Stimulated activated CD8-positive, alpha-beta memory T cell treated with anti-CD3 and anti-CD28 coated beads, Interleukin-4, amount 100 ng/mL, for 1 hour (primary cell): ENCODE data around the gene ADCYAP1R1.
"Not testable (repeated sequence)": the region's sequence is repeated elsewhere in the genome, so short reads cannot be mapped to it uniquely, and the experiment has no call there.

Experiments
- DNase-seq, 2 donors: peaks; one replicate each; pipeline ENCODE4 v3.0.0-alpha.2; 2020; ENCODE audit warnings: low read depth in 2 of 2, low spot score in 1 of 2

ADCYAP1R1 gene

DNA sequence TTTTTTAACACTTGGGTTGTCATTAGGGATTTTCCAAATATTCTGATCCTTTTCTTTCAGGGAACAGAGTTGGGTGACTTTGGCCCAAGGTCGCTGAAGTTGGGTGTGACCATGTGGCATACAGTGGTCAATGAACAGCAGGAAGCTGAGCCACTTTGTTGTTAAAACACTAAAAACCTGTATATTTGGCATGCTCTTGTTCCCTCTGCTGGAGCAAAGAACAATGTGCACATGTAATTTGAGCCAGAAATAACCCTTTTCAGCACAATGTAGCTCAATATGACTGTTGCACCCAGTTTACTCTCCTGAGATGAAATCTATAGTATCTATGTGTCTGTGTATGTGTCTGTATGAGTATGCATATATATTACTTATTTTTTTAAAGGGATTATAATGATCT is 74.9 kb downstream of the ADCYAP1R1 start:
- DNase-seq, result no peak

- no peak for DNase-seq
Observed at GRCh38 chr7:31129067-31129466, 77.0 kb downstream of the ADCYAP1R1 start.

DNA sequence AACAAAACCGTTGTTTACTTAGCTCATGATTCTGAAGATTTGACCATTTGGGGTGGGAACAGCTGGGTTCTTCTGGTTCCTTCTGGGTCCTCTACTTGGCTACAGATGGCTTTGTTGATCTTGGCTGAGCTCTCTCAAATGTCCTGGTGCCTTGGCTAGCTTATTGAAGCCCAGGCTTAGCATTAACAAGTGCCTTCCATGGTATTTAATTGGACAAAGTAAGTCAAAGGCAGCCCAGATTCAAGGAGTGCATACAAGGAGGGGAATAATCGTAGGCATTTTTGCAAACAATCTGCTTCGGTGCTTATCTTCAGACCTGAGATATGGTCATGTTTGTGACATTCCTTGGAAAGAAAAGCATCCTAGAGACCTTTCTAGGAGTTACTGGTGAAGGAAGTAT is 81.4 kb downstream of the ADCYAP1R1 start:
- DNase-seq, result no peak

- peak in 1 of 2 donors; percentile 8 for DNase-seq
Observed at GRCh38 chr7:31134246-31135188, 82.4 kb downstream of the ADCYAP1R1 start.

GRCh38 chr7:31137234-31137633 is 85.1 kb downstream of the ADCYAP1R1 start:
- no peak for DNase-seq

DNA sequence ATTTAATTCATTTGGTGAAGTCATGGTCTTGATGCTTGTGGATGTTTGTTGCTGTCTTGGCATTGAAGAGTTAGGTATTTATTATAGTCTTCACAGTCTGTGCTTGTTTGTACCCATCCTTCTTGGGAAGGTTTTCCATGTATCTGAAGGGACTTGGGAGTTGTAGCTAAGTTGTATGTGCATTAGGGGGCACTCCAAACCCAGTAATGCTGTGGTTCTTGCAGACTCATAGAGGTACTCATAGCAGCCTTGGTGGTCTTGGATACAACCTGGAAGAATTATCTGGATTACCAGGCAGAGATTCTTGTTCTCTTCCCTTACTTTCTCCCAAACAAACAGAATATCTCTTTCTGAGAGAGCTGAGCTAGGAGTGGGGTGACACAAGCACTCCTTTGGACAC is 93.2 kb downstream of the ADCYAP1R1 start:
- no peak for DNase-seq

GRCh38 chr7:31146030-31146429 is 93.9 kb downstream of the ADCYAP1R1 start:
- no peak for DNase-seq

GRCh38 chr7:31146538-31146937 is 94.4 kb downstream of the ADCYAP1R1 start:
- DNase-seq, result no peak

GRCh38 chr7:31151849-31152248 is 99.7 kb downstream of the ADCYAP1R1 start:
- DNase-seq, result no peak

- DNase-seq, result not testable (repeated sequence)
Observed at GRCh38 chr7:31153318-31153717, 101.2 kb downstream of the ADCYAP1R1 start.

GRCh38 chr7:31160941-31161340 is 108.8 kb downstream of the ADCYAP1R1 start:
- DNase-seq, result no peak
